Endothelial cell of umbilical vein (primary cell): ENCODE results near the gene SHC4. TPM values are rescaled to one million over a fixed set of nuclear protein-coding genes. Genes with fewer than 3 reads are reported as not detected.

Experiments
- BruUV-seq: library from RNA; stranded (reverse); fragments of 400-500 nt; replicated peaks from 2 replicates; lab custom pipeline; 2021; lab: Mats Ljungman, UMichigan
- CTCF ChIA-PET: fragments of 300-600, 350-600 bp; sonication (Branson Sonifier 250); formaldehyde crosslinking; loops from one replicate; lab custom pipeline; 2021; ENCODE audit warnings: antibody characterized with exemption, inconsistent platforms; lab: Charles Lee
- POLR2A ChIA-PET: fragments of 300-600, 350-600 bp; sonication (Branson Sonifier 250); formaldehyde crosslinking; loops from one replicate; lab custom pipeline; 2021; ENCODE audit warnings: antibody characterized with exemption, inconsistent platforms; lab: Charles Lee
- DNase-seq: peaks from one replicate; pipeline ENCODE4 v3.0.0-alpha.2; 2011; ENCODE audit warnings: low read depth, low spot score
- FAIRE-seq: peaks from 2 replicates; lab custom pipeline; 2011; peaks lifted over from hg19 to GRCh38; lab: Jason Lieb, UNC
- H2AFZ ChIP-seq: 2 replicates; pipeline ENCODE4 v1.6.0; 2012; ENCODE audit warnings: low read depth, low read length, control low read depth, inconsistent platforms
- H3K27ac ChIP-seq: 2 replicates; pipeline ENCODE4 v1.5.1; 2011; ENCODE audit warnings: low read depth, mild to moderate bottlenecking, control low read depth, low read length, moderate library complexity; ENCODE audit not compliant: insufficient read depth
- H3K27me3 ChIP-seq, 2 experiments: 2 replicates each; pipeline versions ENCODE4 v1.6.0 to v1.6.1; 2011; ENCODE audit warnings: low read length in 2 of 2, mixed read lengths in 1 of 2; ENCODE audit not compliant: control insufficient read depth in 2 of 2, insufficient read depth in 2 of 2
- H3K36me3 ChIP-seq, 2 experiments: 2 replicates in 1 of 2; 3 replicates in 1 of 2; pipeline ENCODE4 v1.5.1; 2011; ENCODE audit warnings: low read length in 2 of 2, mild to moderate bottlenecking in 1 of 2, moderate library complexity in 1 of 2; ENCODE audit not compliant: control insufficient read depth in 2 of 2, insufficient read depth in 2 of 2; ENCODE audit errors: extremely low read depth in 1 of 2
- H3K4me1 ChIP-seq: 3 replicates; pipeline ENCODE4 v1.5.1; 2011; ENCODE audit warnings: mild to moderate bottlenecking, low read length; ENCODE audit not compliant: control insufficient read depth, insufficient read depth; ENCODE audit errors: extremely low read depth
- H3K4me2 ChIP-seq: 2 replicates; pipeline ENCODE4 v1.6.1; 2011; ENCODE audit warnings: low read length, control low read depth, mixed read lengths; ENCODE audit not compliant: insufficient read depth
- H3K4me3 ChIP-seq, 3 experiments: fragments of 200-600 bp in 1 of 3; sonication (generic), shearing (Covaris generic) in 1 of 3; replicated peaks in 1 of 3; 2 replicates each; pipeline ENCODE4 v1.5.1; 2011 to 2016; ENCODE audit warnings: control low read depth in 3 of 3, low read length in 3 of 3, mild to moderate bottlenecking in 2 of 3, inconsistent platforms in 1 of 3, low read depth in 1 of 3, moderate library complexity in 1 of 3; ENCODE audit not compliant: insufficient read depth in 1 of 3
- H3K79me2 ChIP-seq: 2 replicates; pipeline ENCODE4 v1.6.0; 2012; ENCODE audit warnings: low read length, inconsistent platforms; ENCODE audit not compliant: control insufficient read depth, insufficient read depth
- H3K9ac ChIP-seq: replicated peaks from 2 replicates; pipeline ENCODE3; 2011; ENCODE audit warnings: low read length, control low read depth; ENCODE audit not compliant: insufficient read depth; ENCODE audit errors: extremely low read depth
- H3K9me1 ChIP-seq: replicated peaks from 3 replicates; pipeline ENCODE4 v1.6.0; 2011; ENCODE audit warnings: mild to moderate bottlenecking, low read length; ENCODE audit not compliant: control insufficient read depth, insufficient read depth; ENCODE audit errors: extremely low read depth
- H3K9me3 ChIP-seq: replicated peaks from 2 replicates; pipeline ENCODE4 v1.5.1; 2012; ENCODE audit warnings: low read length, inconsistent platforms; ENCODE audit not compliant: control insufficient read depth, insufficient read depth
- H4K20me1 ChIP-seq: replicated peaks from 2 replicates; pipeline ENCODE3; 2011; ENCODE audit warnings: mild to moderate bottlenecking, low read length; ENCODE audit not compliant: control insufficient read depth, insufficient read depth; ENCODE audit errors: extremely low read depth
- EZH2 ChIP-seq: IDR thresholded peaks from 2 replicates; pipeline ENCODE4 v1.6.1; 2012; ENCODE audit warnings: borderline replicate concordance, low read depth, mild to moderate bottlenecking, moderate library complexity, low read length, inconsistent platforms; ENCODE audit not compliant: severe bottlenecking
- FOS ChIP-seq: IDR thresholded peaks from 2 replicates; pipeline ENCODE4 v1.6.1; 2011; ENCODE audit warnings: mild to moderate bottlenecking, low read length, moderate library complexity, borderline replicate concordance; ENCODE audit not compliant: insufficient read depth
- GATA2 ChIP-seq: IDR thresholded peaks from 2 replicates; pipeline ENCODE4 v1.7.0; 2011; ENCODE audit warnings: low read depth, mild to moderate bottlenecking, moderate library complexity, mixed read lengths, low read length; ENCODE audit not compliant: insufficient read length, insufficient read depth
- MYC ChIP-seq: IDR thresholded peaks from one replicate; pipeline ENCODE4 v1.6.1; 2011; ENCODE audit warnings: mild to moderate bottlenecking, low read depth, low read length
- POLR2A ChIP-seq: IDR thresholded peaks from 2 replicates; pipeline ENCODE4 v1.6.1; 2012; ENCODE audit warnings: low read depth, mild to moderate bottlenecking, control low read depth, low read length
- POLR2AphosphoS5 ChIP-seq: IDR thresholded peaks from 2 replicates; pipeline ENCODE4 v1.6.1; 2012; ENCODE audit warnings: low read depth, mild to moderate bottlenecking, control low read depth, low read length, moderate library complexity; ENCODE audit not compliant: insufficient read depth
- dilution Hi-C: fragments of 300-500 bp; cut with MboI; formaldehyde crosslinking; loops from one replicate; pipeline ENCODE4 v1.15.0; 2019; ENCODE audit warnings: low sequenced_read_pairs; ENCODE audit not compliant: extremely low pct_ligation_motif_present
- intact Hi-C: fragments of 100-400 bp; cut with micrococcal nuclease; formaldehyde crosslinking; loops from one replicate; pipeline ENCODE4 v1.10.0; 2022
- polyA plus RNA-seq, 4 experiments: library from polyadenylated mRNA; depleted of rRNA in 3 of 4; stranded (reverse) in 3 of 4; unstranded in 1 of 4; fragments of >200 nt; gene quantifications; 2 replicates each; pipeline versions ENCODE4 v1.2.1 to v1.2.3, GENCODE V29; 2011 to 2012; ENCODE audit warnings: missing spikeins in 1 of 4
- total RNA-seq: library from RNA; stranded (reverse); gene quantifications from 2 replicates; pipeline ENCODE4 v1.2.3, GENCODE V29; 2021
- TF ChIP-seq, protein P1 (sequence below): IDR thresholded peaks from 2 replicates; pipeline ENCODE4 v1.6.1; 2011; ENCODE audit not compliant: insufficient read depth, insufficient read length
- TF ChIP-seq, protein P2 (sequence below), 2 donors: IDR thresholded peaks; 1 replicate in 1 of 2; 2 replicates in 1 of 2; pipeline ENCODE4 v1.5.1; 2011; ENCODE audit warnings: low read length in 2 of 2, mild to moderate bottlenecking in 2 of 2, moderate library complexity in 2 of 2, control low read depth in 1 of 2, inconsistent platforms in 1 of 2, low read depth in 1 of 2; ENCODE audit not compliant: insufficient read depth in 1 of 2; ENCODE audit errors: extremely low read depth in 1 of 2

The SHC4 gene
- total and polyA plus RNA-seq, 2 donors (not counting 3 experiments of a cell fraction or from before 2014, with no cell fraction given): 0.20 TPM; not detected in 1

DNA sequence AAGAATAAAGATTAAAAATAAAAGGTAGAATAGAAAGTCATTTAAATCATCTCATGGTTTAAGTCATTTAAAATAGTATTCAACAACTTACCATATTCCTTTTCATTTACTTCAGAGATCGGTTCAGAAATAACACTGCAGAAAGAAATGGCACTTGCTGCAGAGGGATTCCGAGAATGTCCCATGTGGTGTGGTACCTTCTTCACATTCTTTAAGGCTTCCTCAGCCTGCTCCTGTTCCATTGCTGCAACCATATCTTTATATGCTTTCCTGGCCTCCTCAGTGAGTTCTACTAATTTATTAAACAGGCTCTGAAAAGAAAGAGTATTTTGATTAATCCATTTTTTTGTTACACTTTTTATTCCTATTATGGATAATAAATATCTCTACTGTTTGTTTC is 32.6 kb upstream of the SHC4 start:
- no peak overlapping the region for H3K4me3 ChIP-seq
- H3K9me1 ChIP-seq: no peaks in the 10 kb centered on the region
- no peak overlapping the region for H2AFZ ChIP-seq
- no peak overlapping the region for H3K9ac ChIP-seq
- dilution Hi-C loops (no loop called here), intact Hi-C loops (no loop called here)
- no peak for DNase-seq
- H4K20me1 ChIP-seq: peaks cover 5% of the 10 kb centered on the region
- BruUV-seq: no TSS peak
- ChIA-PET CTCF (interaction anchor here (0.9 kb wide), 1 partner anchor 21 kb away, joined by 4 read pairs; no protein-coding TSS in a partner anchor), POLR2A (no interaction called here)
- H3K27me3 ChIP-seq: no peaks in the 10 kb centered on the region
- H3K79me2 ChIP-seq: no peaks in the 10 kb centered on the region
- no peak overlapping the region for H3K4me2 ChIP-seq
- no peak overlapping the region for H3K27ac ChIP-seq
- H3K9me3 ChIP-seq: no peaks in the 10 kb centered on the region
- peaks cover 24 to 26% of the 10 kb centered on the region in 2 experiments for H3K36me3 ChIP-seq
- no peaks in the 10 kb centered on the region for H3K4me1 ChIP-seq
- no peak for FAIRE-seq
- TF ChIP-seq POLR2A (no peak), GATA2 (no peak), FOS (no peak), EZH2 (no peak), MYC (no peak), POLR2AphosphoS5 (no peak)
- TF ChIP-seq, protein P1, sequence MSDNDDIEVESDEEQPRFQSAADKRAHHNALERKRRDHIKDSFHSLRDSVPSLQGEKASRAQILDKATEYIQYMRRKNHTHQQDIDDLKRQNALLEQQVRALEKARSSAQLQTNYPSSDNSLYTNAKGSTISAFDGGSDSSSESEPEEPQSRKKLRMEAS: no peak
- TF ChIP-seq, protein P2, sequence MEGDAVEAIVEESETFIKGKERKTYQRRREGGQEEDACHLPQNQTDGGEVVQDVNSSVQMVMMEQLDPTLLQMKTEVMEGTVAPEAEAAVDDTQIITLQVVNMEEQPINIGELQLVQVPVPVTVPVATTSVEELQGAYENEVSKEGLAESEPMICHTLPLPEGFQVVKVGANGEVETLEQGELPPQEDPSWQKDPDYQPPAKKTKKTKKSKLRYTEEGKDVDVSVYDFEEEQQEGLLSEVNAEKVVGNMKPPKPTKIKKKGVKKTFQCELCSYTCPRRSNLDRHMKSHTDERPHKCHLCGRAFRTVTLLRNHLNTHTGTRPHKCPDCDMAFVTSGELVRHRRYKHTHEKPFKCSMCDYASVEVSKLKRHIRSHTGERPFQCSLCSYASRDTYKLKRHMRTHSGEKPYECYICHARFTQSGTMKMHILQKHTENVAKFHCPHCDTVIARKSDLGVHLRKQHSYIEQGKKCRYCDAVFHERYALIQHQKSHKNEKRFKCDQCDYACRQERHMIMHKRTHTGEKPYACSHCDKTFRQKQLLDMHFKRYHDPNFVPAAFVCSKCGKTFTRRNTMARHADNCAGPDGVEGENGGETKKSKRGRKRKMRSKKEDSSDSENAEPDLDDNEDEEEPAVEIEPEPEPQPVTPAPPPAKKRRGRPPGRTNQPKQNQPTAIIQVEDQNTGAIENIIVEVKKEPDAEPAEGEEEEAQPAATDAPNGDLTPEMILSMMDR (IDR thresholded peaks at IDR 0.05; ENCODE audit: extremely low read depth in 1 of 2, insufficient read depth in 1 of 2, low read depth in 1 of 2, low read length in 2 of 2): no peak
